Loucy (cell line): ENCODE measurements around the gene CTNNA2.

ENCODE experiments used
- H2AFZ ChIP-seq: fragments of 200-600 bp; sonication (generic); 2 replicates; pipeline ENCODE4 v1.6.0; 2016; ENCODE audit warnings: antibody characterized with exemption, mild to moderate bottlenecking, low read length, moderate library complexity
- H3F3A ChIP-seq: fragments of 200-600 bp; 2 replicates; pipeline ENCODE4 v1.6.0; 2016; ENCODE audit warnings: antibody characterized with exemption, low read depth, mild to moderate bottlenecking
- H3K27me3 ChIP-seq: fragments of 200-600 bp; sonication (generic); 2 replicates; pipeline ENCODE4 v1.6.1; 2014; ENCODE audit warnings: low read length, mild to moderate bottlenecking; ENCODE audit not compliant: insufficient read depth, poor library complexity, severe bottlenecking
- H3K36me3 ChIP-seq: fragments of 200-600 bp; sonication (generic); 2 replicates; pipeline ENCODE4 v1.6.1; 2016; ENCODE audit warnings: low read length; ENCODE audit not compliant: insufficient read depth
- H3K4me1 ChIP-seq: fragments of 200-600 bp; sonication (generic); 2 replicates; pipeline ENCODE4 v1.5.1; 2014; ENCODE audit warnings: low read length, mild to moderate bottlenecking; ENCODE audit not compliant: insufficient read depth, poor library complexity, severe bottlenecking
- H3K4me2 ChIP-seq: fragments of 200-600 bp; sonication (generic); 2 replicates; pipeline ENCODE4 v1.6.0; 2014; ENCODE audit warnings: antibody characterized with exemption, low read length, low read depth, mild to moderate bottlenecking; ENCODE audit not compliant: poor library complexity, severe bottlenecking
- H3K4me3 ChIP-seq: fragments of 200-600 bp; sonication (generic); 2 replicates; pipeline ENCODE4 v1.5.1; 2014; ENCODE audit warnings: low read length, mild to moderate bottlenecking, mixed read lengths; ENCODE audit not compliant: poor library complexity, severe bottlenecking
- H3K79me2 ChIP-seq: fragments of 200-600 bp; sonication (generic); 2 replicates; pipeline ENCODE4 v1.6.1; 2014; ENCODE audit warnings: low read length; ENCODE audit not compliant: insufficient read depth
- H3K9ac ChIP-seq: fragments of 200-600 bp; sonication (generic); 2 replicates; pipeline ENCODE4 v1.6.0; 2014; ENCODE audit warnings: mild to moderate bottlenecking, low read depth, low read length, moderate library complexity; ENCODE audit not compliant: poor library complexity, severe bottlenecking
- H3K9me2 ChIP-seq: fragments of 200-600 bp; sonication (generic); replicated peaks from 2 replicates; pipeline ENCODE4 v1.6.1; 2016; ENCODE audit warnings: low read depth, low read length, mixed read lengths
- H3K9me3 ChIP-seq: fragments of 200-600 bp; sonication (generic); 2 replicates; pipeline ENCODE4 v1.6.1; 2014; ENCODE audit warnings: mild to moderate bottlenecking, antibody characterized with exemption, low read length, low read depth; ENCODE audit not compliant: insufficient read depth
- H4K20me1 ChIP-seq: fragments of 200-600 bp; sonication (generic); 2 replicates; pipeline ENCODE4 v1.6.0; 2014; ENCODE audit warnings: antibody characterized with exemption, low read length, mild to moderate bottlenecking; ENCODE audit not compliant: insufficient read depth, poor library complexity, severe bottlenecking
- CTCF ChIP-seq: fragments of 200-600 bp; sonication (generic); conservative IDR thresholded peaks from 2 replicates; pipeline ENCODE4 v1.5.1; 2014; ENCODE audit warnings: mild to moderate bottlenecking, antibody characterized with exemption, low read length
- EZH2phosphoT487 ChIP-seq: fragments of 200-600 bp; IDR thresholded peaks from 2 replicates; pipeline ENCODE4 v1.6.1; 2018; ENCODE audit warnings: antibody characterized with exemption, mild to moderate bottlenecking, moderate library complexity, borderline replicate concordance

Gene CTNNA2

GRCh38 chr2:80080957-80081356 lies 568.1 kb downstream of the CTNNA2 start:
- Histone ChIP-seq H3K4me1 (no peaks in the 10 kb centered on the region), H3K36me3 (no peaks in the 10 kb centered on the region), H3K4me3 (no peak overlapping the region), H3F3A (no peaks in the 10 kb centered on the region), H2AFZ (no peak overlapping the region), H4K20me1 (no peaks in the 10 kb centered on the region), H3K9ac (no peak overlapping the region), H3K9me3 (no peaks in the 10 kb centered on the region), H3K79me2 (no peaks in the 10 kb centered on the region), H3K9me2 (no peaks in the 10 kb centered on the region), H3K4me2 (no peak overlapping the region), H3K27me3 (no peaks in the 10 kb centered on the region)
- no peak for TF ChIP-seq CTCF
- no peak for TF ChIP-seq EZH2phosphoT487

GRCh38 chr2:80086831-80087230 lies 574.0 kb downstream of the CTNNA2 start:
- no peaks in the 10 kb centered on the region for H3K79me2 ChIP-seq
- no peaks in the 10 kb centered on the region for H3K36me3 ChIP-seq
- no peak overlapping the region for H2AFZ ChIP-seq
- H3K9me2 ChIP-seq, result no peaks in the 10 kb centered on the region
- no peaks in the 10 kb centered on the region for H3K4me1 ChIP-seq
- no peaks in the 10 kb centered on the region for H4K20me1 ChIP-seq
- H3K9me3 ChIP-seq, result no peaks in the 10 kb centered on the region
- H3K4me3 ChIP-seq, result no peak overlapping the region
- H3K9ac ChIP-seq, result no peak overlapping the region
- H3K4me2 ChIP-seq, result no peak overlapping the region
- H3F3A ChIP-seq, result no peaks in the 10 kb centered on the region
- TF ChIP-seq CTCF (no peak), EZH2phosphoT487 (no peak)
- no peaks in the 10 kb centered on the region for H3K27me3 ChIP-seq

GRCh38 chr2:80091237-80091636 lies 578.4 kb downstream of the CTNNA2 start:
- H3K27me3 ChIP-seq, result no peaks in the 10 kb centered on the region
- no peaks in the 10 kb centered on the region for H3F3A ChIP-seq
- no peak overlapping the region for H3K4me3 ChIP-seq
- TF ChIP-seq CTCF (no peak), EZH2phosphoT487 (no peak)
- no peaks in the 10 kb centered on the region for H4K20me1 ChIP-seq
- H3K36me3 ChIP-seq, result no peaks in the 10 kb centered on the region
- no peak overlapping the region for H3K4me2 ChIP-seq
- no peak overlapping the region for H2AFZ ChIP-seq
- H3K9ac ChIP-seq, result no peak overlapping the region
- no peaks in the 10 kb centered on the region for H3K9me3 ChIP-seq
- no peaks in the 10 kb centered on the region for H3K79me2 ChIP-seq
- H3K9me2 ChIP-seq, result no peaks in the 10 kb centered on the region
- no peaks in the 10 kb centered on the region for H3K4me1 ChIP-seq
